Transverse colon (tissue), 4 donors: Measurements from ENCODE around the gene HRAS.
A peak's percentile ranks its signal among the peaks of the same experiment; 100 is the strongest.

Experiments used
- CTCF ChIP-seq, 5 experiments: fragments of 200-600 bp in 3 of 5; fragments of 450-650 bp in 2 of 5; sonication (generic) in 3 of 5; IDR thresholded peaks; 1 replicate in 2 of 5; 2 replicates in 3 of 5; pipeline ENCODE4 v1.5.1; 2016 to 2017; ENCODE audit warnings: antibody characterized with exemption in 5 of 5, inconsistent platforms in 3 of 5, mild to moderate bottlenecking in 2 of 5, moderate library complexity in 1 of 5
- EP300 ChIP-seq: sonication (generic); formaldehyde crosslinking; IDR thresholded peaks from one replicate; pipeline ENCODE4 v1.6.1; 2017; ENCODE audit warnings: antibody characterized with exemption, low read depth
- POLR2A ChIP-seq: fragments of 450-650 bp; IDR thresholded peaks from one replicate; pipeline ENCODE4 v1.6.1; 2016; ENCODE audit warnings: antibody characterized with exemption, mild to moderate bottlenecking, moderate library complexity
- POLR2AphosphoS5 ChIP-seq, 3 donors: sonication (generic); formaldehyde crosslinking; IDR thresholded peaks; one replicate each; pipeline ENCODE4 v1.6.1; 2016; ENCODE audit warnings: antibody characterized with exemption in 3 of 3

DNA sequence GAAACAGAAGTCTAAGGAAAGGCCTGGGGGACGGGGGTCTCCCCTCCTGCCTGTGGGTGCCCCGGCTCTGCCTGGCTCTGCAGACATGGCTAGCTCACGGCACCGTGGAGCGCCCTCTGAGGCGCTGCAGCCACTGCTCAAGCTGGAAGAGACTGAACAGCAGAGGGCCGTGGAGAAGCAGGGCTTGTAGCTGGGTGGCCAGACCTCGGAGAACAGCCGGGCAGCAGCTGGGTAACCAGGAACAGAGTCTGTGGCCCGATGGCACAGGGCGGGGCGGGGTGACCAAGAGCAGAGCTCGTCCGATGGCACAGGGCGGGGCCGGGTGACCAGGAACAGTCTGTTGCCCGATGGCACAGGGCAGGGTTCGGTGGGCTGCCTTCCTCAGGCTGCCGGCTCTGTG, 46.4 kb downstream of the HRAS start:
- TF ChIP-seq CTCF (IDR thresholded peaks at IDR 0.05) (no peak), POLR2A (no peak), POLR2AphosphoS5 (IDR thresholded peaks at IDR 0.05) (peak in 1 of 3 donors; percentile 21), EP300 (no peak)
